HG02623 (cell line): ENCODE data around the gene COMMD2.

Experiments
- ATAC-seq: cut with Tn5 transposase; IDR thresholded peaks from one replicate; pipeline ENCODE4 v1.9.1; 2021; ENCODE audit warnings: moderate library complexity; ENCODE audit not compliant: unreplicated experiment

COMMD2 gene

DNA sequence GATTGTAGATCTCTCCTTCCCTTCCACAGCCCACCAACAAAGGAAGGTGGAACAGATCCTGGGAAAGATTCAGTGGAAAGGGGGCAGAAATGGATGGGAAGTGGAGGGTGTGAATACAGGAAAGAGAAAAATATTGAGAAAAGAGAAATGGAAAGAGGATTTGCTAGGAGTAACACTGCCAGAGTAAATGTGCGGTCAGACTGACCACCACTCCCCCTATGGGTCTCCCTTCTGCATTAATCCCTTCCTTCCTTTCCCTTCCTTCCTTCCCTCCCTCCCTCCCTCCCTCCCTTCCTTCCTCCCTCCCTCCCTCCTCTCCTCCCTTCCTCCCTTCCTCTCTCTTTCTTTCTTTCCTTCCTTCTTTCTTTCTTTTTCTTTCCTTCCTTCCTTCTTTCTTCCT, 12.0 kb upstream of the COMMD2 start:
- no peak for ATAC-seq

DNA sequence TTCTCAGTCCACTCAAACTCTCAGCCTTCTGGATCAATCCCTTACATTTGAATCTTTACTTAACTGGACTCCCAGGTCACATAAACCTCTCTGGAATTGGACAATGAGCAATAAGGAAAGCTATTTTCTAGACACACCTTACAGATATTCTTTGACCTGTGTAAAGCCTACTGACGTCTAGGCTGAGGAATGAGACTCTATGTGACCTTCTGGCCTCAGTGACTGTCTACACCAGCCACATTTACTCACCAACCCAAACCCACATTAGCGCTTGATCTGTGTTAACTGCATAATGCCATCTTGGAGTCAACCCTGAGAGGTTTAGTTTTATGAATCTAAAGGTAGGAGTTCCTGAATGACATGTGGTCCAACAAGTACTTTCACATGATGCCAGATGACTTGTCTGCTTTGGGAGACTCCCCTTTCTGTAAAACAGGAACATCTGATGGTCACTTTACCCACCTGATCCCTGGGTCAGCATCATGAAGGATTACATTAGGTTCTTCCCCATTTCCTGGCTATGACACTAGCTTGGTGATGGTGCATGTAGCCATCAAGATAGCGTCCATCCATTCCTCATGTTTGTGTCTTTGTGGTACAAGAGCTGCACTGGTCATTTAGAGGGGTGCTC, 11.4 kb upstream of the COMMD2 start:
- ATAC-seq, result no peak

DNA sequence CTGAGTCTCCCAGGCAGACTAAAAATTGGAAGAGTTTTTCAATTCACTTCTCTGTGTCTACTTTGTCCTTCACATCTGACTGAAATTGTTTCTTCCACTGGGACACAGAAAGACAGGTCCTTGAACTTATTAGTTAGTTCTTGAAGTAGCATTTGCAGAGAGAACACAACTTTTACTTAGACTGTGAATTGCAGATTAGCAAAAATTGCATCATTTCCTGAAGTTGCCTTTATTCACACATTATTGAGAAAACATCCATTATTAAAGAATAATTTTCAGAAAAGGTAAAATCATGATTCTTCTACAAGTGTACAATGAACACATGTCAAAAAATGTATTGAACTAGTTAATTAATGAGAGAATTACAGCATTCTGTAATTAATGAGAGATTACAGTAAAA, 1.4 kb upstream of the COMMD2 start:
- no peak for ATAC-seq

- ATAC-seq, result no peak
These were observed 473 bp upstream of the COMMD2 start for GRCh38 chr3:149752788-149753136.

GRCh38 chr3:149751551-149751950, 738 bp downstream of the COMMD2 start:
- no peak for ATAC-seq

DNA sequence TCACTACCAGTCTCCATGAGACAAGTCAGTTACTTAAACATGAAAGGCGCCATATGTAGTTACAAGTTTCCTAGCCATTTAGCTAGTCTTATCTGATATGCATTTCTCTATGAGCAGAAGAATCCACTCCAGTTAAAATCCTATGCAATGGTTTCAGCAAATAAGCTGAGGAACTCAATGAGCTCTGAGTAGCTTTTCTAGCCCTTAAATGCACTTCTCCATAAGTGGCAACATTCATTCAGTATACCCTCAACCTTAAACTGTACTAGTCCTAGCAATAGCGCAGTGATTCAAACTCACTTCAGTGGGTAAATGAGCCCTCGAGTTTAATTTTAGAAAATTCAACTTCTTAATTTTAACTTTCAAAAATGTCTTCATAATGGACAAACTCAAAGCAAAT, 7.7 kb downstream of the COMMD2 start:
- ATAC-seq, result no peak

- no peak for ATAC-seq
These were observed 8.1 kb downstream of the COMMD2 start for GRCh38 chr3:149744151-149744550.

DNA sequence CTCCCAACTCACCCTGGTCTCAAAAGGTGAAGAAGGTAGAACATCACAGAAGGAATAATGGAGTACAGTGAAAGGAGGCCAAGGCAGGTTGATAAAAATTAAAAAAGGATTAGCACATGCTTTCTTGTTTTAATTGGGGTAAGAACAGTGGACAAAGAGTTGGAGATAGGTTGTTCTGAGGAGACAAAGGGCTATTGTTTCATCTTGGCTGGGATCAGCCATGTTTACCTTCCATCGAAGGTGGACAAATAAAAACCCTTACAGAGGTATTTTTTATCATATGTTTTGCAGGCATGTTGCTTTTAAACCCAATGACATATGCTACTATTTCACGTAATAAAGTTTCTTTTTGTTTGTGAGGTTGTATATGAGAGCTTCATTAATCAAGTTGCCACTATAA, 12.9 kb downstream of the COMMD2 start:
- ATAC-seq, result no peak

GRCh38 chr3:149738876-149739275, 13.4 kb downstream of the COMMD2 start:
- no peak for ATAC-seq

- ATAC-seq, result no peak
These were observed 15.4 kb downstream of the COMMD2 start for GRCh38 chr3:149736953-149737205.

DNA sequence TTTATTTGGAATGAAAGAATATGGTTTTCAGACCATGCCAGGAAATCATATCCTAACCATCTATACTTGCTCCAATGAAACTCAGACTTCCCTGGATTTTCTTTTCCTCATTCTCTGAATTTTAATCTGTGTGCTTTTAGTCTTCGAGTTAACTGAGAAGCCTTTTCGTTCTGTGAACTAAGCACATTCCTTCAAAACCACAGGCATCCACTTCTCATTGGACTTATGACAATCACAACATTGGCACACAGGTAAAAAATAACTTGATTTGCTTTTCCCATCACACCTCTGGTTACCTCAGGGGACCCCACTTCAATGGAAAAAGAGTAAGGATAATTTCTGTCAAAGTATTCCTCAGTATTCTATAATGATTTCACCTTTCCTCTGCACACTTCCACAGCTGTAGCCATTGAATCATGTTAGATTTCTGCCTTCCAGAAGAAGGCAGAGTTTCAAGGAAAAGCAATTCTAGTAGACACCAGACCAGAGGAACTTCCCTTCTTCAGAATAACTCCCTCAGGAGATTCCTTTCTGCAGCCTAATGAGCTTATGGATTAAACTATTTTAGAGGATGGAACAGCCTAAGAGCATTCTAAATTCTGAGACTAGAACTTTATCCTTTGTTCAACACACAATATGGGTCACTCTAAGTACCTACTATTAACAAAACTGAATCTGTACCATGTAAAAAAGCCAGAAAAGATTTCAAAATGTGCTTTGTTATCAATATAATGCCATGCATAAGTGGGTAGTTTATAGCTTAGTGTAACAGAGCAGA, 15.9 kb downstream of the COMMD2 start:
- ATAC-seq, result no peak

DNA sequence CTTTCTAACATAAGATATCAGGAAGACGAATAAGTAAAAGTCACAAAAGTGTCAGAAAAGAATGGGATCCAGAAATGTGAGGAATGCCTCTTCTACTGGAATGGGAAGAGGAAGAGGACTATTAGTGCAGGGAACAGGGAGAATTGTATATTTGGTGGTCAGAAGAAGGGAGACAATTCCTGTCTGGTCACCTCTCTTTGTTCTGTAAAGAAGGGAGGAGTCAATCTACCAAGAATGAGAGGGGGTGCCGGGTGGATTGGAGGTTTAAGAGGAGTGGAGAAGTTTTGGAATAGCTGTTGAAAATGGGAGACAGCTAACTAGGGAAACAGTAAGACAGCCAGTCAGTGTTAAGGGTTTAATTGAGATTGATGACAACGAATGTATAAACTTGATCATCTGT, 20.1 kb downstream of the COMMD2 start:
- no peak for ATAC-seq

GRCh38 chr3:149727656-149728055, 24.6 kb downstream of the COMMD2 start:
- ATAC-seq, result no peak

DNA sequence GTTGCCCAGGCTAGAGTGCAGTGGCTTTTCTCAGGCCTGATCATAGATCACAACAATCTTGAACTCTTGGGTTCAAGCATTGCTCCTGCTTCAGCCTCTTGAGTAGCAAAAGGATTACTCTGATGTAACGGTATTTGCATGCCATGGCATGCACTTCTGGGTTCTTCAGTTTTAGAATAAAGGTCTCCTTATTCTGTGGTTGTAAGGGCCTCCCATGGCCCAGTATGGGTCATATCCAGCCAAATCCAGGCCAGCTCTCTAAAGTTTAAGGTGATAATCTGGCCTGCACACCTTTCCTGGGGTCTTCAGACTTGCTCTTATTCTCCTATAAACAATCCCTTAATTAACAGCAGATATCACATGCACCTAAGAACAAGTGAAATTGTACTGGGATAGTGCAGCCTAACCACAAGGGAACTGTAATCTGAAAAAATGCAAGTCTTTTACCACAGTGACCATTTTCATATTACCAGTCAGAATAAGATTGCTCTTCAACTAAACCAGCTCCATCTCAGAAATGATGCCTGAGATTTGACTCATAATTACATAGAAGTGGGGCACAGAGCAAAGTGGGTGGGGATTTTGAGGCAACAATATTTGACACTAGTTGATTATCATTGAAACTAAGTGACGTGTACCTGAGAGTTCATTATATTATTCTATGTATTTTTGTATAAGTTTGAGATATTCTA, 25.4 kb downstream of the COMMD2 start:
- ATAC-seq, result peak; percentile 74

DNA sequence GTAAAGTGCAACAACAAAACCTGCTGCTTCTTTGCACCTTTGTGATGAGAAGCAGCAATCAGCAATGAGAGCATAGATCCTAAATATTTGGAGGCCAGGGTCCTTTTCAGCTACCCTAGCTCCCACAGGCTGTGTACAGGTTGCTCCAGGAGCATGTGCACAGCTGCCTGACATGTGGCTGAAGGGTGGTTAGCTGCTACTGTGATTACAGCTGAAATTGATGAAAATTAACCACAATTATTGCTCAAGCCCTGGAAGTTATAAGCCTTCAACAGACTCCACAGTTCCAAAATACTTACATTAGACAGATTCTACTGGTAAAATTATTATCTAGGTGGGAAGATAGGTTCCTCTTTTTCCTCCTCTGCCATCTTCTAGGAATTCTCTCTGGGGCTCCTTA, 28.5 kb downstream of the COMMD2 start:
- no peak for ATAC-seq

DNA sequence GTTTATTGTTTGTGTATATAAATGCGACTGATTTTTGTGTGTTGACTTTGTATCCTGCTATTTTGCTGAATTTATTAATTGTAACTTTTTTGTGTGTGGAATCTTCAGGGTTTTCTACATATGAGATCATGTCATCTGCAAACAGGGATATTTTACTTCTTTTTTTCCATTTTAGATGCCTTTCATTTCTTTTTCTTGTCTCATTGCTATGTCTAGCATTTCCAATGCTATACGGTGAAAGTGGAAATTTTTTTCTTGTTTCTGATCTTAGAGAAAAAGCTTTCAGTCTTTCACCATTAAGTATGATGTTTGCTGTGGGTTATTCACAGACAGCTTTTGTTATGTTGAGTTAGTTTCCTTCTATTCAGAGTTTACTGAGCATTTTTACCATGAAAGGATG, 31.4 kb downstream of the COMMD2 start:
- no peak for ATAC-seq

DNA sequence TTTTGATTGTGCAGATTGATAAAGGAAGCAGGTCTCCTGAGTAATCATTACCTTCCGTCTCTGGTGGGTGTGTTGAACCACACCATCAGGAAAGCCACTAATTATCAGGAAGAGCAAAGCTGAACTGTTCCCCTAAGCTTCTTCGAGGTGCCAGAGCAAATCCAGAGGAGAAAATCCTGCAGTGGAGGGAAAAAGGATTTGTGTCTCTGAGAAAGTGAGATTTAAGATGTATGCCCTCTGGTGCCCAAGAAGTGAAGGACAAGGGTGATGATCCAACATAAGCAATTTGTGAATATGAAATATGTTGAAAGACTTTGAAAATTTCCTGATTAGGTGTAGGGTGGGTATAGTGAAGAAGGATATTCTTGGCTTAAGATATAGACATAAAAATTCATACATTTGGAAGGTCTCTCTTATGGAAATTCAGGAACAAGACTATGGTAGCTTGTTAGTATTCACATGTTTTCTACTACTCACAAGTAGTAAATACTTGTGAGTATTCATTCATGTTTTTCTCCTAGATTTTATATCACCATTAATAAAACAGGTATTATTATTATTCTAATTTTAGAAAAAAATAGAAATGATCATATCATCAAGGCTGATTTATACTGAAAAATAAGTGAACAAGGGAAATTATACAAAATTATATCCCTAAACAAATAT, 34.8 kb downstream of the COMMD2 start:
- ATAC-seq, result no peak

GRCh38 chr3:149716984-149717383, 35.3 kb downstream of the COMMD2 start:
- ATAC-seq, result no peak

GRCh38 chr3:149715247-149715646, 37.0 kb downstream of the COMMD2 start:
- no peak for ATAC-seq

DNA sequence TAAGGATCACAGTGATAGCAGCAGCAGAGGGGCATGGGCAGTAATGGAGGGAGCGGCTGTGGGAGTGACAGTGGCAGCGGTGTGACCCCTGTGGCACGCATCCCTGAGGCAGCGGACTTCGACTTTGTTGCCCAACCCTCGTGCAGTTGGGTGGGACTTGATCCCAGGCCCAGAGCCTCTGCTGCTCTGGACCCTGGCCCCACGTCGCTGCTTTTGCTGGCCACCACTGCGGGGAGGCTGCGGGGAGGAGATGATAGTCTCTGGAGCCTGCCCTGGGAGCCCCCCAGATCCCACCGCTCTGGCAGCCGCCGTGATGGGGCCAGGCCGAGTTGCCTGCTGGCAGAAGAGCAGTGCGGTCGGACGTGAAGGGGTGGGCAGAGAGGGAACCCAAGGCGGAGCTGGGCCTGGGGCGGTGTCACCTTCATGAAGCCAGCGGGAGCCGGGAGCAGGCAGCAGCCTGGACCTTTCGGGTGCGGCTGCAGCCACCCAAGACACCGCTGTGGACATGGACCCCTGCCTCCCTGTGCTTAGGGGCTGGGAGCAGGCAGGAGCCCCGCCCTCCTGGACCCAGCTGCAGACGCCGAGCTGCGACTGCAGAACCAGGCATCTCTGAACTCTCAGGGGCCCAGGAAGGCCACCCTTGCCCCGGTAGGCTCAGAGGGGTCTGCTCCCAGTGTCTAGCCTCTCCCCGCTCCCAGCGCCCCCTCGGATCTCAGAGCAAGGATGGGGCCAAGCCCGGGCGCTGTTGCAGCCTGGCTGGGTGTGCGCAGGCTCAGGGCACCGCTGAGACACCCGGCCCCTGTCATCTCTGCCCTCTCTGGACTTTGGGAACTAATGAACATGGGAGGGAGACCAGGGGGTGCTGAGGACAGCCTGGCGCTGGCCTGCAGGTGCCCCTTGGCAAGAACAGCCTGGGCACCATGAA, 38.3 kb downstream of the COMMD2 start:
- no peak for ATAC-seq

GRCh38 chr3:149706905-149707304, 45.4 kb downstream of the COMMD2 start:
- ATAC-seq, result no peak
